Muscle of leg (tissue), 11 donors: ENCODE results near the gene HCN4. TPM values are rescaled to one million over a fixed set of nuclear protein-coding genes. Genes with fewer than 3 reads are reported as not detected.

Experiments
- DNase-seq: peaks from one replicate; pipeline ENCODE4 v3.0.0; 2013
- H3K27ac ChIP-seq: one replicate; pipeline ENCODE4 v1.5.1; 2013; ENCODE audit warnings: mild to moderate bottlenecking, low read length, control low read depth
- H3K27me3 ChIP-seq: one replicate; pipeline ENCODE4 v1.6.1; 2013; ENCODE audit warnings: low read length; ENCODE audit not compliant: control insufficient read depth, insufficient read depth
- H3K36me3 ChIP-seq: one replicate; pipeline ENCODE4 v1.6.1; 2013; ENCODE audit warnings: low read length; ENCODE audit not compliant: control insufficient read depth, insufficient read depth
- H3K4me1 ChIP-seq: one replicate; pipeline ENCODE4 v1.6.1; 2013; ENCODE audit warnings: low read length; ENCODE audit not compliant: control insufficient read depth, insufficient read depth
- H3K4me3 ChIP-seq: one replicate; pipeline ENCODE4 v1.5.1; 2013; ENCODE audit warnings: low read length, control low read depth
- H3K9me3 ChIP-seq: replicated peaks from 2 replicates; pipeline ENCODE4 v1.6.1; 2013; ENCODE audit warnings: low read depth, low read length; ENCODE audit not compliant: control insufficient read depth
- WGBS: methylation state at CpG from one replicate; pipeline ENCODE4 v1.1.5; 2013; ENCODE audit warnings: missing lambda C conversion rate; ENCODE audit not compliant: insufficient coverage; 5-methylcytosine and 5-hydroxymethylcytosine counted together
- polyA plus RNA-seq, 8 donors: library from polyadenylated mRNA; unstranded; fragments of 120-200 nt; gene quantifications; one replicate each; pipeline versions ENCODE4 v1.2.1 to v1.2.3, GENCODE V29; 2013; ENCODE audit warnings: inconsistent platforms in 1 of 8, low replicate concordance in 1 of 8; ENCODE audit not compliant: insufficient read length in 8 of 8, insufficient read depth in 1 of 8
- total RNA-seq: library from RNA; stranded (reverse); fragments of 120-200 nt; gene quantifications from one replicate; pipeline ENCODE4 v1.2.4, GENCODE V29; 2013

Gene HCN4
- total and polyA plus RNA-seq, 9 donors: not detected

DNA sequence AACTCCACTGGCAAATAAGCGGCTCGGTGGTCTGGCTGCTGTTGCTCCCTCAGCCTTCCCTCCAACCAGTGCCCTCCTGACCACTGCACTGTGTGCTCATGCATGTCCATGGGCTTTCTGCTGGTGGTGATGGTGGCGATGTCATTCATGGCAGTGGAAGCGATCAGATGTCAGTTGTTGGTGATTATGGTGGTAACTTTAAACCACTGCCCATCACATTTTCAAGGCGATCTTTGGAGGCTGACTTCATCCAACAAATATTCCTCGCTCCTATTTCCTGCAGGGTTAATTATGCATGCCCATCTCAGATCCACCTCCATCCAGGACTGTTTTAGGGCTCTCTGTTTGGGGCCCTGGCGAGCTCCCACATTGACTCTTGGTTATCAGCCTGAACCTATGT, 13.4 kb upstream of the HCN4 start:
- H3K36me3 ChIP-seq: no peaks in the 10 kb centered on the region
- H3K27me3 ChIP-seq: peaks cover 19% of the 10 kb centered on the region
- no peak for DNase-seq
- no peak overlapping the region for H3K4me3 ChIP-seq
- H3K27ac ChIP-seq: no peak overlapping the region
- no peaks in the 10 kb centered on the region for H3K4me1 ChIP-seq
- H3K9me3 ChIP-seq: peaks cover 2% of the 10 kb centered on the region
- 77% methylated on average over 4 of the region's 7 CpGs for WGBS

DNA sequence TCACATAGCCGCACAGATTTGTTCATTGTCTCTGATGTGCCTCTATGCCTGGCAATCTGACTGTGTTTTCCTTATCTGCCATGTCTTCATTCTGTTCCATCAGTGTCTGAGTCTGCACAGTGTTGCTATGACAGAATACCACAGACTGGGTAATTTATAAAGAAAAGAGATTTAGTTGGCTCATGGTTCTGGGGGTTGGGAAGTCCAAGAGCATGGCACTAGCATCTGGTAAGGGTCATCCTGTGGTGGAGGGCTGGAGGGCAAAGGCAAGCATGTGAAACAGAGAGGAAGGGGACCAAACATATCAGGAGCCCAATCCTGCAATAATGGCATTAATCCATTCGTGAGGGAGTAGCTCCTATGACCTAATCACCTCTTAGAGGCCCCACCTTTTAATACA, 11.9 kb upstream of the HCN4 start:
- Histone ChIP-seq H3K4me3 (no peak overlapping the region), H3K36me3 (no peaks in the 10 kb centered on the region), H3K4me1 (no peaks in the 10 kb centered on the region), H3K27me3 (peaks cover 17% of the 10 kb centered on the region), H3K9me3 (peaks cover 2% of the 10 kb centered on the region), H3K27ac (no peak overlapping the region)
- no peak for DNase-seq
- 67% methylated on average over 2 of the region's 2 CpGs for WGBS

DNA sequence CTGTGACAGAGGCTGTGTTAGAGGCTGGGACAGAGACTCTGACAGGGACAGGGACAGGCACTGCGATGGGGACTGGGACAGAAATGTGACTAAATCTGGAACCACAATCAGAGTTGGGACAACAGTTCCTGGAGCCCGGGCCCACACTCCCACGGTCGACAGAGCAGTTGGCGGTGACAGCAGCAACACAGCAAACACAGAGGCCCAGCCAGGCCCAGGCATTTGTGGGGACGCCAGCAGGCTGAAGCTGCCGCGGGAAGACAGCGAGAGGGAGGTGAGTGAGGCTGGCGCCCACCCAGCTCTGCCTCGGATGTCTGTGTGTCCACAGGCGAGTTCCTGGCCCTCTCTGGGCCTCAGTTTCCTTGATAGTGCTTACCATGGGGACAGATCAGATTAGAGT, 9.3 kb upstream of the HCN4 start:
- 58% methylated on average over 5 of the region's 12 CpGs for WGBS
- DNase-seq: no peak
- H3K4me1 ChIP-seq: no peaks in the 10 kb centered on the region
- H3K27ac ChIP-seq: no peak overlapping the region
- H3K9me3 ChIP-seq: peaks cover 2% of the 10 kb centered on the region
- no peaks in the 10 kb centered on the region for H3K36me3 ChIP-seq
- H3K4me3 ChIP-seq: no peak overlapping the region
- peaks cover 19% of the 10 kb centered on the region for H3K27me3 ChIP-seq

DNA sequence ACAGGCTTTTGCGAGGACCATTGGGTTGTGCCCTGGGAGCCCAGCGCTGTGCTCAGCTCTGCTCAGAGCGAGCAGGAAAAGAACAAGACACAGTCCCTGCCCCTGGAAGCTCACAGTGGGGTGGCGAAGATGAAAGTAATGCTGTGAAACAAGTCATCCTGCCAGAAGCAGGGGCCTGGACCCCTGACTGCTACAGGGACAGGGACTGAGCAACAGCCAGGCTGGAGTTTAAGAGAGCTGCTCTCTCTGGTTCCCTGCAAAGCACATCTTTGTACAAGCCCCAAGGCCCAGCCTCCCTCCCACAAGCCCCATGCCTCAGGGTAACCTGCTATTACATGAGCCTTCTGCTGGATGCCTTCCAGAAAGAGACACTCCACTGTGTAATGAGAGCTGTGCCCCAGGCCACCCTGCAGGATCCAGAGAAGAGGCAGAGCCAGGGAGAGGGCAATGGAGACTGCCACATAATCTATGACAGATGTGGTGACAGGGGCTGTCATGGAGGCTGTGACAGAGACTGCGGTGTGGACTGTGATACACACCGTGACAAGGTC, 7.1 kb upstream of the HCN4 start:
- H3K4me3 ChIP-seq: no peak overlapping the region
- no peaks in the 10 kb centered on the region for H3K4me1 ChIP-seq
- WGBS: 77% methylated on average over 6 of the region's 6 CpGs
- peaks cover 34% of the 10 kb centered on the region for H3K27me3 ChIP-seq
- H3K9me3 ChIP-seq: peaks cover 2% of the 10 kb centered on the region
- no peak overlapping the region for H3K27ac ChIP-seq
- no peak for DNase-seq
- no peaks in the 10 kb centered on the region for H3K36me3 ChIP-seq

DNA sequence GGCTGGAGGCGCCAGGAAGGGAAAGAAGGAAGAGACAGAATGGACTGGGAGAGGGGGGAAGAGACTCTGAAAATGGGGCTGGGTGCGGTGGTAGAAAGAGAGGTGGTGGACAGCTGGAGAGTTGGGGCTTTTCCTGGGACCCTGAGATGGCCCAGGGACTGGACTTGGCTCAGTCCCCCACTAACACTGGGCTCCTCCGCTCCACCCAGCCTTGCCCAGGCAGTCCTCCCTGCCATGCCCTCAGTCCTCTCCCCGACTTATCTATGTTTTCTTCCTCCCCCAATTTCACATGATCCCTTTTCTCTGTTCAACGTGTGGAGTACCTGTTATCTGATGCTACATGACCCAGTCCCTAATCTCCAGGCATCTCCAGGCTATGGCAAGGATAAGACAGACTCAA, 6.3 kb upstream of the HCN4 start:
- Histone ChIP-seq H3K27me3 (peaks cover 42% of the 10 kb centered on the region), H3K4me1 (no peaks in the 10 kb centered on the region)
- DNase-seq: no peak

DNA sequence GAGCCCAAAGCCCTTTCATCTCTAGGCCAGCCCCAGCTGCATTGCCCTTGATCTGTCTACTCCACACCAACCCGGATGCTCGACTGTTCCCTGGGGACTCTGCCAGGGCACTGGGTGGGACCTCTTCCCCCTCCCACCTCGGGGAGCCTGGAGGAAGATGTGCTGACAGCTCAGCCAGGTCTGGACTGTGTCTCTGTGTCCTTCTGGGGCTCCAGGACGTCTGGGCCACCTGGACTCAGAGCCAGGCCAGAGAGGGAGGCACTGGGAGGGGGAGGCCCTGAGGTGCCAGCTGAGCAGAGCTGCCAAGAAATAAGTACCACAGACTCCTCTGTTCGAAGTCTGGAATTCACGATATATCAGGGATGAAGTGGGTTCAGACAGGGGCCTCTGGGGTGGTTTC, 5.8 kb upstream of the HCN4 start:
- Histone ChIP-seq H3K9me3 (no peaks in the 10 kb centered on the region), H3K4me3 (no peak overlapping the region), H3K36me3 (no peaks in the 10 kb centered on the region), H3K27me3 (peaks cover 46% of the 10 kb centered on the region), H3K4me1 (no peaks in the 10 kb centered on the region), H3K27ac (no peak overlapping the region)
- 38% methylated on average over 2 of the region's 6 CpGs for WGBS
- no peak for DNase-seq

More for the DNA sequence above, 6.3 kb upstream of the HCN4 start:
- Histone ChIP-seq H3K36me3 (no peaks in the 10 kb centered on the region), H3K9me3 (no peaks in the 10 kb centered on the region), H3K4me3 (no peak overlapping the region), H3K27ac (no peak overlapping the region)
- 68% methylated on average over 3 of the region's 5 CpGs for WGBS

DNA sequence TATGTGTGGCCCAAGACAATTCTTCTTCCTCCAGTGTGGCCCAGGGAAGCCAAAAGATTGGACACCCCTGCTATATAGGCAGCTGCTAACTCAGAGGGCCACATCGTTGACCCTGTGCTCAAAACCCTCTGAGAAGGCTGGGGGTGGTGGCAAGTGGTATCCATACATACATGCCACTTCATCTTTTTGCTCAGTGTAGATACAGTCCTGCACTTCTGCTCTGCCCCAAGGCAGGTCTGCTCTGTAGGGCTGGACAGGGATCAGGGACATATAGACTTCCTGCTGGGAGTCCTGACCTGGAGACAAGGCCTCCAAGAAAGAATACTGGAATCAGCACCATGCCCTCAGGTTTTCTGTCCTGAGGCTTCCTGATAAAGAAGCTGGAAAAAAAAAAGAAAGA, 4.5 kb upstream of the HCN4 start:
- no CpG with 5 or more reads among the region's 1 CpG for WGBS

DNA sequence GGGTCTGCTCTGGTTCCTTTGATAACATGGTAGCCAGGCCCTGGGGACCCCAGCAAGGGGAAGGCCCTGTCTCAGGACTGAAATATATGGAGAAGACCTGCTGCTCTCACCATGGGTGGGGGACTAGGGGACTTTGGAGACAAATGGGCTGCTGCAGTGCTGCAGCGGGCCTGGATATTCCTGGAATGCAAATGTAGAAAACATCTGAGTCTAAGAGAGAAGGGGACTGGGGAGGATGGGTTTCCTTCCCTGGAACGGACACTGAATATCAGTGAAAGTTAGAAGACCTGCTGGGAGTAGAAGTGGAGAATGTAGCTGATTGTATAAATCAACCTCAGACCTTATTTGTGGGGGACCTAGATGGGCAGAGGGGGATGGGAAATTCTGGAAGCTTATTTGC, 3.1 kb upstream of the HCN4 start:
- H3K4me3 ChIP-seq: no peak overlapping the region
- peaks cover 60% of the 10 kb centered on the region for H3K27me3 ChIP-seq
- no peaks in the 10 kb centered on the region for H3K9me3 ChIP-seq
- H3K36me3 ChIP-seq: no peaks in the 10 kb centered on the region
- 13% methylated on average over 2 of the region's 2 CpGs for WGBS
- no peak overlapping the region for H3K27ac ChIP-seq
- peaks cover 7% of the 10 kb centered on the region for H3K4me1 ChIP-seq
- no peak for DNase-seq

More for the DNA sequence above, 4.5 kb upstream of the HCN4 start:
- DNase-seq: no peak
- Histone ChIP-seq H3K36me3 (no peaks in the 10 kb centered on the region), H3K4me3 (no peak overlapping the region), H3K27ac (no peak overlapping the region), H3K27me3 (peaks cover 56% of the 10 kb centered on the region), H3K9me3 (no peaks in the 10 kb centered on the region), H3K4me1 (peaks cover 7% of the 10 kb centered on the region)

DNA sequence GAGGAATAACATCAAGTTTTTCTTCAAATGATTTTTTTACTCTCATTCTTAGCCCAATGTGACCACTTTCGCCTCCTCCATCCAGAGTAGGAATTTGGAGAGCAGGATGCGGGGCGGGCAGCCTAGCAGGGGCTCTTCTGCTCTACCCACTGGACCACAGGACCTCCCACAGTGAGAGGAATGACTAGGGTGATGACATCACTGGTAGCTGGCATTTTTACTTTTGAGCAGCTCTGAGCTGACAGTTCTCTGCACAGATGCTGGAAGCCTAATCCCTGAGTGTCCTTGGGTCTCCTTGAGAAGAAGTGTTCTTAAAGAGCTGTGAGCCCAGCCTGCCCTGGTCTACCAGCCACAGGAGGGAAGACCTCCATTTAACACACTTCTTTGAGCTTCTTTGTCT, 1.4 kb upstream of the HCN4 start:
- no peak for DNase-seq
- H3K4me3 ChIP-seq: no peak overlapping the region
- H3K36me3 ChIP-seq: no peaks in the 10 kb centered on the region
- peaks cover 74% of the 10 kb centered on the region for H3K27me3 ChIP-seq
- no CpG with 5 or more reads among the region's 3 CpGs for WGBS
- H3K27ac ChIP-seq: no peak overlapping the region
- H3K9me3 ChIP-seq: no peaks in the 10 kb centered on the region
- H3K4me1 ChIP-seq: peaks cover 7% of the 10 kb centered on the region

DNA sequence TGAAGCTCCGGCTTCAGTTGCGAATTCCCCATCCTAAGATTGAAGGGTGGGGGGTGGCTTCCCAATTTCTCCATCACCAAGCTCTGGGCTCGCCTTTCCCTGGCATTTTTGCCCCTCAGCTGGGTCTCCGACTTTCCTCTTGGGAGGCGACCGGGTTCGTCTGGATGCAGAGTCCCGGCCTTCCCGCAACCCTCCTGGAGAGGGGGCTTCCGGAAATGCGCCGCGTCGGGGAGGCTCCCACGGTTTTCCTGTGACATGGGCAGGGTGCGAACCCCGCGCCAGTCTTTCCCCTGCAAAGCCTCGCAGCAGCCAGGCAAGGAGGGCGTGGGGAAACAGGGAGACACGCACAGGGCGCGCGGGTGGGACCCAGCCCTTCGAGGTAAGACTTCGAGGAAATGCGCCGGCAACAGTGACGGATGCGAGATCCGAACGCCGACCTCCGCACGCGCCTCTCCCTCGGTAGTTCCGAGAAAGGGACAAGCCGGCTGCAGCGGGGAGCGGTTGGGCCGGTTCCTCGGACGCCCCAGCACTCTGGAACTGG, 466 bp upstream of the HCN4 start:
- no peaks in the 10 kb centered on the region for H3K9me3 ChIP-seq
- DNase-seq: no peak
- peaks cover 7% of the 10 kb centered on the region for H3K4me1 ChIP-seq
- no peaks in the 10 kb centered on the region for H3K36me3 ChIP-seq
- WGBS: under 1% methylated on average over 41 of the region's 44 CpGs
- H3K27me3 ChIP-seq: peaks cover 76% of the 10 kb centered on the region
- no peak overlapping the region for H3K27ac ChIP-seq
- no peak overlapping the region for H3K4me3 ChIP-seq
